ENCODE measurements around the gene MED27.

DNA sequence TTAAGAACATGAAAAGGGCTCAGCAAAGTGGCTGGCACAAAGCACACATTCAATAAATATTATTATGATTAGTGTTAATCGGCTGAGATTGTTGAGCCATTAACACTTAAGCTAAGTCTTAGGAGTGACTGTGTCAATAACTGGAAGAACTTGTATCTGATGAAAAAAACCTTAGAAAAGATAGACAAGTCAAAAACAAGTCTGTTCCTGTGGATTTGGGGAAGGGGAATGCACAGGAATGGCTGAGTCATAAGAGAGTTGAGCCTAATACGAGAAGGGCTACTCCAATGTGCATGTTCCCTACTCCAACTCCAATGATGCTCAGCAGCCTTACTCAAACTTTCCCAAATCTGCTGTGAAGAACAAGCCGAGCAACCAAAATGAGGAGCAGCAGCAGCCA, 53.9 kb downstream of the MED27 start:
- TF ChIP-seq, protein P1, sequence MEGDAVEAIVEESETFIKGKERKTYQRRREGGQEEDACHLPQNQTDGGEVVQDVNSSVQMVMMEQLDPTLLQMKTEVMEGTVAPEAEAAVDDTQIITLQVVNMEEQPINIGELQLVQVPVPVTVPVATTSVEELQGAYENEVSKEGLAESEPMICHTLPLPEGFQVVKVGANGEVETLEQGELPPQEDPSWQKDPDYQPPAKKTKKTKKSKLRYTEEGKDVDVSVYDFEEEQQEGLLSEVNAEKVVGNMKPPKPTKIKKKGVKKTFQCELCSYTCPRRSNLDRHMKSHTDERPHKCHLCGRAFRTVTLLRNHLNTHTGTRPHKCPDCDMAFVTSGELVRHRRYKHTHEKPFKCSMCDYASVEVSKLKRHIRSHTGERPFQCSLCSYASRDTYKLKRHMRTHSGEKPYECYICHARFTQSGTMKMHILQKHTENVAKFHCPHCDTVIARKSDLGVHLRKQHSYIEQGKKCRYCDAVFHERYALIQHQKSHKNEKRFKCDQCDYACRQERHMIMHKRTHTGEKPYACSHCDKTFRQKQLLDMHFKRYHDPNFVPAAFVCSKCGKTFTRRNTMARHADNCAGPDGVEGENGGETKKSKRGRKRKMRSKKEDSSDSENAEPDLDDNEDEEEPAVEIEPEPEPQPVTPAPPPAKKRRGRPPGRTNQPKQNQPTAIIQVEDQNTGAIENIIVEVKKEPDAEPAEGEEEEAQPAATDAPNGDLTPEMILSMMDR (IDR thresholded peaks at IDR 0.05): no peak
- TF ChIP-seq POLR2AphosphoS5 (IDR thresholded peaks at IDR 0.05): no peak
- TF ChIP-seq POLR2A (IDR thresholded peaks at IDR 0.05): no peak
- no peak for TF ChIP-seq EP300 (IDR thresholded peaks at IDR 0.05)

Data from sigmoid colon (tissue), 4 donors.